Activated CD4-positive, alpha-beta T cell treated with anti-CD3 and anti-CD28 coated beads for 36 hours (primary cell): ENCODE measurements around the gene RNU4-1. TPM values are rescaled to one million over a fixed set of nuclear protein-coding genes. Genes with fewer than 3 reads are reported as not detected.
"Not testable (repeated sequence)": the region's sequence is repeated elsewhere in the genome, so short reads cannot be mapped to it uniquely, and the experiment has no call there.

Experiments
- ATAC-seq: fragments of 200-7000 bp; cut with Tn5 transposase; one replicate; pipeline ENCODE4 v1.10.0; 2021; ENCODE audit warnings: mild to moderate bottlenecking, moderate library complexity
- CTCF ChIA-PET: fragments of 350-600 bp; sonication (Branson Sonifier 250); formaldehyde crosslinking; loops from one replicate; lab custom pipeline; 2021; ENCODE audit warnings: antibody characterized with exemption; lab: Charles Lee
- POLR2A ChIA-PET: fragments of 350-600 bp; sonication (Branson Sonifier 250); formaldehyde crosslinking; loops from one replicate; lab custom pipeline; 2021; ENCODE audit warnings: antibody characterized with exemption, inconsistent platforms; lab: Charles Lee
- DNase-seq: peaks from one replicate; pipeline ENCODE4 v3.0.0-alpha.2; 2020
- H3K27ac Mint-ChIP-seq: one replicate; pipeline ENCODE4 v1.8.0; 2021; ENCODE audit warnings: mixed read lengths
- H3K27me3 Mint-ChIP-seq: one replicate; pipeline ENCODE4 v1.8.0; 2021; ENCODE audit warnings: mixed read lengths
- H3K36me3 Mint-ChIP-seq: one replicate; pipeline ENCODE4 v1.8.0; 2021; ENCODE audit warnings: low read depth, mixed read lengths
- H3K4me1 Mint-ChIP-seq: one replicate; pipeline ENCODE4 v1.8.0; 2021; ENCODE audit warnings: mixed read lengths
- H3K4me3 Mint-ChIP-seq: one replicate; pipeline ENCODE4 v1.8.0; 2021; ENCODE audit warnings: mild to moderate bottlenecking, moderate library complexity, mixed read lengths
- H3K9me3 Mint-ChIP-seq: one replicate; pipeline ENCODE4 v1.8.0; 2021; ENCODE audit warnings: low read depth, mixed read lengths
- intact Hi-C, 2 experiments: fragments of 100-400 bp; cut with DNase I in 1 of 2; cut with micrococcal nuclease in 1 of 2; formaldehyde crosslinking; loops; one replicate each; pipeline versions ENCODE4 v1.14.2 to v1.15.1; 2022 to 2024; cut with DNase I, micrococcal nuclease
- total RNA-seq, 2 experiments: library from RNA; stranded (reverse); gene quantifications; one replicate each; pipeline ENCODE4 v1.2.3, GENCODE V29; 2021

Gene RNU4-1
- 1,000 to 10,000 TPM in 1 of 2 experiments, 100 to 1,000 TPM in 1; 323 to 1,150 TPM for total RNA-seq

GRCh38 chr12:120292661-120293531, at the start of gene RNU4-1:
RNU4-1 (minus strand) TSS chr12:120293237.
- ChIA-PET POLR2A (interaction anchor here (0.6 to 5.3 kb wide), 43 partner anchors 11 to 1375 kb away, joined by 3 to 281 read pairs (median 6); partner anchors contain the start of genes COQ5, DYNLL1, MLEC and PLA2G1B), CTCF (interaction anchor here (0.5 to 5.5 kb wide), 11 partner anchors 10 to 581 kb away, joined by 3 to 72 read pairs (median 4); partner anchors contain the start of genes RPLP0 and SIRT4)
- Mint-ChIP-seq H3K4me3 (no peak within 1 kb of the TSS), H3K27me3 (no peaks in the 10 kb centered on the region), H3K36me3 (no peaks in the 10 kb centered on the region), H3K4me1 (peaks cover 7% of the 10 kb centered on the region), H3K9me3 (no peaks in the 10 kb centered on the region), H3K27ac (no peak within 1 kb of the TSS)
- ATAC-seq: peak; percentile 69
- DNase-seq: peak; percentile 88
- intact Hi-C loops: loop anchor here (1.0 to 5.0 kb wide), 11 partner anchors 9 to 1334 kb away; partner anchors contain the start of genes RAB35 (in 2 of the 2), SIRT4 (in 2 of the 2), BICDL1 (in 1 of the 2) and COX6A1 (in 1 of the 2)

- Mint-ChIP-seq H3K9me3 (peaks cover 8% of the 10 kb centered on the region), H3K4me3 (no peak overlapping the region), H3K27ac (no peak overlapping the region), H3K4me1 (no peaks in the 10 kb centered on the region), H3K27me3 (peaks cover 8% of the 10 kb centered on the region), H3K36me3 (peaks cover 5% of the 10 kb centered on the region)
- ATAC-seq (no peak), DNase-seq (no peak)
- intact Hi-C loops: no loop called here
- ChIA-PET POLR2A (no interaction called here), CTCF (interaction anchor here (0.6 to 0.7 kb wide), 2 partner anchors 29 to 498 kb away, joined by 3 read pairs; no protein-coding TSS in a partner anchor)
These were observed 49.4 kb upstream of the RNU4-1 start for GRCh38 chr12:120342175-120343038.

GRCh38 chr12:120339256-120339655, 46.2 kb upstream of the RNU4-1 start:
- no peak for ATAC-seq
- POLR2A ChIA-PET: interaction anchor here (1.5 kb wide), 1 partner anchor 48 kb away, joined by 4 read pairs; the partner anchor contains the start of gene RNU4-2
- DNase-seq: no peak
- H3K27me3 Mint-ChIP-seq: peaks cover 11% of the 10 kb centered on the region
- CTCF ChIA-PET: interaction anchor here (0.9 kb wide), 1 partner anchor 28 kb away, joined by 4 read pairs; no protein-coding TSS in a partner anchor
- H3K9me3 Mint-ChIP-seq: peaks cover 19% of the 10 kb centered on the region
- H3K4me3 Mint-ChIP-seq: no peak overlapping the region
- H3K4me1 Mint-ChIP-seq: no peaks in the 10 kb centered on the region
- no peak overlapping the region for H3K27ac Mint-ChIP-seq
- H3K36me3 Mint-ChIP-seq: peaks cover 7% of the 10 kb centered on the region
- intact Hi-C loops: no loop called here

GRCh38 chr12:120337730-120338129, 44.7 kb upstream of the RNU4-1 start:
- peaks cover 7% of the 10 kb centered on the region for H3K36me3 Mint-ChIP-seq
- POLR2A ChIA-PET: no interaction called here
- intact Hi-C loops: no loop called here
- no peak overlapping the region for H3K27ac Mint-ChIP-seq
- DNase-seq: no peak
- CTCF ChIA-PET: interaction anchor here (0.6 to 1.2 kb wide), 2 partner anchors 20 to 1657 kb away, joined by 3 read pairs; no protein-coding TSS in a partner anchor
- H3K4me1 Mint-ChIP-seq: no peaks in the 10 kb centered on the region
- H3K9me3 Mint-ChIP-seq: peaks cover 19% of the 10 kb centered on the region
- ATAC-seq: no peak
- no peak overlapping the region for H3K4me3 Mint-ChIP-seq
- H3K27me3 Mint-ChIP-seq: peaks cover 11% of the 10 kb centered on the region

- H3K4me1 Mint-ChIP-seq, ATAC-seq, DNase-seq, intact Hi-C loops, H3K27ac Mint-ChIP-seq, POLR2A ChIA-PET, H3K4me3 Mint-ChIP-seq, H3K36me3 Mint-ChIP-seq: not testable (repeated sequence)
- CTCF ChIA-PET: interaction anchor here (0.6 kb wide), 1 partner anchor 51 kb away, joined by 3 read pairs; no protein-coding TSS in a partner anchor
- Mint-ChIP-seq H3K9me3 (peaks cover 19% of the 10 kb centered on the region), H3K27me3 (peaks cover 11% of the 10 kb centered on the region)
These were observed 43.4 kb upstream of the RNU4-1 start for GRCh38 chr12:120336392-120336791.

GRCh38 chr12:120335447-120335846, 42.4 kb upstream of the RNU4-1 start:
- peak; percentile 66 for DNase-seq
- H3K4me3 Mint-ChIP-seq, H3K4me1 Mint-ChIP-seq, ATAC-seq, H3K36me3 Mint-ChIP-seq, H3K27ac Mint-ChIP-seq, POLR2A ChIA-PET, intact Hi-C loops: not testable (repeated sequence)
- H3K9me3 Mint-ChIP-seq: peaks cover 19% of the 10 kb centered on the region
- peaks cover 11% of the 10 kb centered on the region for H3K27me3 Mint-ChIP-seq
- CTCF ChIA-PET: interaction anchor here (0.8 kb wide), 1 partner anchor 193 kb away, joined by 3 read pairs; the partner anchor contains the start of gene COQ5

- no peaks in the 10 kb centered on the region for H3K4me1 Mint-ChIP-seq
- ChIA-PET CTCF (interaction anchor here (1.2 kb wide), 1 partner anchor 30 kb away, joined by 5 read pairs; no protein-coding TSS in a partner anchor), POLR2A (no interaction called here)
- peaks cover 13% of the 10 kb centered on the region for H3K9me3 Mint-ChIP-seq
- ATAC-seq: no peak
- H3K27ac Mint-ChIP-seq: no peak overlapping the region
- intact Hi-C loops: no loop called here
- peaks cover 3% of the 10 kb centered on the region for H3K36me3 Mint-ChIP-seq
- H3K27me3 Mint-ChIP-seq: peaks cover 4% of the 10 kb centered on the region
- DNase-seq: no peak
- H3K4me3 Mint-ChIP-seq: no peak overlapping the region
These were observed 39.5 kb upstream of the RNU4-1 start for GRCh38 chr12:120332523-120332922.

- ATAC-seq: no peak
- intact Hi-C loops: no loop called here
- Mint-ChIP-seq H3K27me3 (peaks cover 2% of the 10 kb centered on the region), H3K4me1 (no peaks in the 10 kb centered on the region), H3K4me3 (no peak overlapping the region), H3K36me3 (no peaks in the 10 kb centered on the region), H3K27ac (no peak overlapping the region), H3K9me3 (peaks cover 8% of the 10 kb centered on the region)
- CTCF ChIA-PET: interaction anchor here (1.2 kb wide), 1 partner anchor 29 kb away, joined by 5 read pairs; no protein-coding TSS in a partner anchor
- POLR2A ChIA-PET: no interaction called here
- no peak for DNase-seq
These were observed 39.0 kb upstream of the RNU4-1 start for GRCh38 chr12:120332041-120332440.

- peaks cover 4% of the 10 kb centered on the region for H3K9me3 Mint-ChIP-seq
- DNase-seq (no peak), ATAC-seq (no peak)
- no peak overlapping the region for H3K4me3 Mint-ChIP-seq
- peaks cover 2% of the 10 kb centered on the region for H3K27me3 Mint-ChIP-seq
- no peaks in the 10 kb centered on the region for H3K4me1 Mint-ChIP-seq
- intact Hi-C loops: no loop called here
- CTCF ChIA-PET: interaction anchor here (0.7 to 1.2 kb wide), 2 partner anchors 28 to 132 kb away, joined by 3 to 5 read pairs; no protein-coding TSS in a partner anchor
- H3K36me3 Mint-ChIP-seq: no peaks in the 10 kb centered on the region
- no peak overlapping the region for H3K27ac Mint-ChIP-seq
- POLR2A ChIA-PET: no interaction called here
These were observed 38.4 kb upstream of the RNU4-1 start for GRCh38 chr12:120331390-120331789.

GRCh38 chr12:120328228-120328627, 35.2 kb upstream of the RNU4-1 start:
- intact Hi-C loops: loop anchor here (5.0 to 10.0 kb wide), 2 partner anchors 109 to 387 kb away; partner anchors contain the start of genes COX6A1 (in 1 of the 2) and UNC119B (in 1 of the 2)
- Mint-ChIP-seq H3K36me3 (no peaks in the 10 kb centered on the region), H3K4me1 (peaks cover 3% of the 10 kb centered on the region), H3K27ac (no peak overlapping the region), H3K9me3 (no peaks in the 10 kb centered on the region), H3K27me3 (no peaks in the 10 kb centered on the region), H3K4me3 (no peak overlapping the region)
- DNase-seq (no peak), ATAC-seq (no peak)
- ChIA-PET POLR2A (interaction anchor here (0.6 kb wide), 1 partner anchor 36 kb away, joined by 4 read pairs; the partner anchor contains the start of gene RNU4-2), CTCF (no interaction called here)
